ENCODE measurements around the gene CPZ.
A peak's percentile ranks its signal among the peaks of the same experiment; 100 is the strongest.

CPZ gene

GRCh38 chr4:8591114-8591513, 1.5 kb upstream of the CPZ start:
- no peak for DNase-seq (ENCODE audit: extremely low read depth, insufficient read length)
- TF ChIP-seq CTCF (IDR thresholded peaks at IDR 0.05; ENCODE audit: insufficient read depth, low read length, poor library complexity, severe bottlenecking), result no peak
- Histone ChIP-seq H3K36me3 (ENCODE audit: control insufficient read depth, insufficient read depth, low read length) (no peaks in the 10 kb centered on the region), H3K4me3 (replicated peaks; ENCODE audit: low read depth, low read length) (no peak overlapping the region), H3K27me3 (replicated peaks; ENCODE audit: control insufficient read depth, insufficient read depth, low read length) (peaks cover 4% of the 10 kb centered on the region)

GRCh38 chr4:8591626-8592365, 769 bp upstream of the CPZ start:
- H3K4me3 ChIP-seq (replicated peaks; ENCODE audit: low read depth, low read length), result no peak overlapping the region
- no peaks in the 10 kb centered on the region for H3K36me3 ChIP-seq (ENCODE audit: control insufficient read depth, insufficient read depth, low read length)
- peaks cover 4% of the 10 kb centered on the region for H3K27me3 ChIP-seq (replicated peaks; ENCODE audit: control insufficient read depth, insufficient read depth, low read length)
- no peak for DNase-seq (ENCODE audit: extremely low read depth, insufficient read length)
- TF ChIP-seq CTCF (IDR thresholded peaks at IDR 0.05; ENCODE audit: insufficient read depth, low read length, poor library complexity, severe bottlenecking), result no peak

- peaks cover 4% of the 10 kb centered on the region for H3K27me3 ChIP-seq (replicated peaks; ENCODE audit: control insufficient read depth, insufficient read depth, low read length)
These were observed 915 bp downstream of the CPZ start for GRCh38 chr4:8593264-8594096.

GRCh38 chr4:8594097-8595038, 1.8 kb downstream of the CPZ start:
- peaks cover 7% of the 10 kb centered on the region for H3K27me3 ChIP-seq (replicated peaks; ENCODE audit: control insufficient read depth, insufficient read depth, low read length)

More at GRCh38 chr4:8593264-8594096, 915 bp downstream of the CPZ start:
- no peak for TF ChIP-seq CTCF (IDR thresholded peaks at IDR 0.05; ENCODE audit: insufficient read depth, low read length, poor library complexity, severe bottlenecking)
- no peaks in the 10 kb centered on the region for H3K36me3 ChIP-seq (ENCODE audit: control insufficient read depth, insufficient read depth, low read length)
- no peak overlapping the region for H3K4me3 ChIP-seq (replicated peaks; ENCODE audit: low read depth, low read length)
- DNase-seq (ENCODE audit: extremely low read depth, insufficient read length), result no peak

More at GRCh38 chr4:8594097-8595038, 1.8 kb downstream of the CPZ start:
- Histone ChIP-seq H3K4me3 (replicated peaks; ENCODE audit: low read depth, low read length) (no peak overlapping the region), H3K36me3 (ENCODE audit: control insufficient read depth, insufficient read depth, low read length) (no peaks in the 10 kb centered on the region)
- no peak for DNase-seq (ENCODE audit: extremely low read depth, insufficient read length)
- TF ChIP-seq CTCF (IDR thresholded peaks at IDR 0.05; ENCODE audit: insufficient read depth, low read length, poor library complexity, severe bottlenecking), result peak; percentile 55

All from GM06990 (cell line).